ENCODE results near the gene NCAN. TPM values are rescaled to one million over a fixed set of nuclear protein-coding genes. Genes with fewer than 3 reads are reported as not detected.

The NCAN gene
- polyA plus RNA-seq, 3 donors = 0.01 to 0.07 (median 0.03) TPM

DNA sequence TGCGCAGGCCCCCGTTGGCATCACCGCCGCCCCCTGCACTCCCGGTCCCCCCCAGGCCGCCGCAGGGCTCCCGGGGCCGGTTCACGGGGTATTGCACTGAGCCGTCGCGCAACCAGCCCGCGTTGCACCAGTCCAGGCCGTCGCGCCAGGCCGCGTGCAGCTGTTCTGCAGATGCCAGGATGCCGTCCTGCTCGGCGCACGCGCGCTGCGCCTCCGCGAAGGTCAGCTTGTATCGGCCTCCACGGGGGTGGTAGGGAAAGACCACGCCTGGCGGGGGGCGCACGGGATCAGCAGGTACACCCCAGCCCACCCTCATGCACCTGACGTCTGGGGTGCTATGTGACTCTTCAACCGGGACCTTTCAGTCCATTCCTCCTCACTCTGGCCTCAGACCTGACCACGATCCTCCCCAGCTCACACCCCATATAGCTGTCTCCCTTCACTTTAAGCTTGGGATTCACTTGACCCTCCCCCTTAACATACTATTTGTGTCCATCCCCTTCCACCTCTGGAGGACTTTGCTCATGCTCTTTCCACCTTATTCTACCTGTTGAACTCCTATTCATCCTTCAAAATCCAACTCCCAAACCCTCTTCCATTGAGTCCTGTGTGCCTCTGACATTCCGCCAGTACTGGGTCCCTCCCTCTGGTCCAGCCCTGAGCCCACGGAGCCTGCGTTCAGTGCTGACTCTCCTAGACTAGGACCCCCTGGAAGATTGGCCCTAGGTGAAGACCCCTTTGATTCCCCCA lies 47.0 kb downstream of the NCAN start:
- no peak for DNase-seq (ENCODE audit: low read depth in 3 of 3, low spot score in 2 of 3)

GRCh38 chr19:19259741-19260140 lies 48.0 kb downstream of the NCAN start:
- no peak for DNase-seq (ENCODE audit: low read depth in 3 of 3, low spot score in 2 of 3)

GRCh38 chr19:19260417-19261214 lies 48.9 kb downstream of the NCAN start:
- no peak for DNase-seq (ENCODE audit: low read depth in 3 of 3, low spot score in 2 of 3)

DNA sequence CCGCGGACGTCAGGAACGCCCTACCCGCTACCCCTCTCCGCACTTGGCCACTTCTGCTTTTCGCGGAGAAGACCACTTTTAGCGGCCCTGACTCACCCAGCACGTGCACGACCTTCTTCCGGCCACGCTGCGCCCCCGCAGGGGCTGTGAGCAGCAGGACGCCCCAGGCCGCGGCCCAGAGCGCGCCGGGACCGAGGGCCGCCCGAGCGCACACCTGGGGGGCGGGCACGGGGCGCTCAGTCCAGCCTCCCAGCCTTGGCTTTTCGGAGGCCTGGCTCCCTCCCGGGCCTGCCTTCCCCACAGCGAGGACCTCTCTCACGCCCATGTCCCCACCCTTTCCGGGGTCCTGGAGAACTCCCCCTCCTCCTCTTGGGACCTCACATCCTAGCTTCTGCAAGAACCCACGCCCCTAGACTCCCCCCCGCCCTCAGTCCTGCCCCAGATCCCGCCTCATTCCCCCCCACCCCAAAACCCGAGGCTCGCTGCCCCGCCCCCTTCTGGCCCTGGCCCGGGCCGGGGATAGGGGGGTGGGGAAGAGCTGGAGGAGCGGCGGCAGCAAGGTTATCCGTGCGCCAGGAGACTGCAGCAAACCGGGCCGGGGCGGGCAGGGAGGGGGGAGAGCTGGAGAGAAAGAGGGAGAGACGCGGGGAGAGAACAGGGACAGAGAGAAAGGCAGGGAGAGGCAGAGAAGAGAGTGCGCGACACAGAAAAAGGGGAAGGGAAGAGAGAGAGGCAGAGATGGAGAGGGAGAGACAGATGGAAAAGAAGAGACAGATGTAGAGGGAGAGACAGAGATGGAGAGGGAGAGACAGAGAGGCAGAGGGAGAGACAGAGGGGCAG lies 49.8 kb downstream of the NCAN start:
- DNase-seq (ENCODE audit: low read depth in 3 of 3, low spot score in 2 of 3) = no peak

- no peak for DNase-seq (ENCODE audit: low read depth in 3 of 3, low spot score in 2 of 3)
Measured at GRCh38 chr19:19262190-19263057, 50.7 kb downstream of the NCAN start.

GRCh38 chr19:19263886-19264487 lies 52.2 kb downstream of the NCAN start:
- no peak for DNase-seq (ENCODE audit: low read depth in 3 of 3, low spot score in 2 of 3)

DNA sequence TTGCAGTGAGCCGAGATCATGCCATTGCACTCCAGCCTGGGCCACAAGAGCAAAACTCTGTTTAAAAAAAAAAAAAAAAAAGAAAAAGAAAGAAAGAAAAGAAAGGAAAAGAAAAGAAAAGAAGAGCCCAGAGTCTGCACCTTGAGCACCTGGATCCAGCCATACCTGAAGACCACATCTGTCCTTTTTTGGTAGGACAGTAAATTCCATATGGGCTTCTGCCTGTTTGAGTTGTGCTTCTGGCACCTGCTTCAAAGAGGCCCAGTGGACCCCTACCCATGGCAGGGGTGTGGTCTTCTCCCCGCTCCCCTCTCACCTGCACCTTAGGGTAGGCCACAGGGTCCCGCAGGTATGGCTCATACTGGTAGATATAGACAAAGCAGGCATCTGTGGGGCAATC lies 55.5 kb downstream of the NCAN start:
- DNase-seq (ENCODE audit: low read depth in 3 of 3, low spot score in 2 of 3) = no peak

DNA sequence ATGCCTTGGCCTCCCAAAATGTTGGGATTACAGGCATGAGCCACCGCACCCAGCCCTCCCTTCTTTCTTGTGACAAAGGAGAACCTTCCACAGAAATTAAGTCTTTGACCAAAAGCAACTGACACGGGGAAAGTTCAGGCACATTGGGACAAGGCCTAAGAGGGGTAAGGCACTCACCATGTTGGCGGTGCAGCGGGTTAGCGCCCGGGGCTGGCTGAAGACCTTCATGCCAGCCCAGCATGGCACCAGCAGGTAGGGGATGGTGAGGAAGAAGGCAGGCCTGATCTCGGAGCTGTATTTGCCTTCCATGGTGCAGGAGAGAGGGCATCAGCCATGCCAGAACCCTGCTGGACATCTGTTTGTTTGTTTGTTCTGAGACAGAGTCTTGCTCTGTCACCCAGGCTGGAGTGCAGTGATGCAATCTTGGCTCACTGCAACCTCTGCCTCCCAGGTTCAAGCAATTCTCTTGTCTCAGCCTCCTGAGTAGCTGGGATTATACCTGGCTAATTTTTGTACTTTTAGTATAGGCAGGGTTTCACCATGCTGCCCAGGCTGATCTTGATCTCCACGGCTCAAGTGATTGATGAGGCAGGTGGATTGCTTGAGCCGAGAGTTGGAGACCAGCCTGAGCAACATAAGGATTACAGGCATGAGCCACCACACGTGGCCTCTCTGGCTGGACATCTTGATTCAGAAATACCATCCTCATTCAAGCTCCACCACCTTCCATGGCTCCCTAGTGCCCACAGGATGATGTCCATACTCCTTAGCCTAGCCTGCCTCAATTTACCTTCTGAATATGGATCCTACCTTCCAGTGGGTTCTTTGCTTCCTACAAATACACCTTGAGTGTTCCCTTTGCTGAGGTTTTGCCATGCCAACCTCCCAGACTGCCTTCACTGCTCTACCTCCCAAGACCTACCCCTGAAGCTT lies 57.0 kb downstream of the NCAN start:
- no peak for DNase-seq (ENCODE audit: low read depth in 3 of 3, low spot score in 2 of 3)

DNA sequence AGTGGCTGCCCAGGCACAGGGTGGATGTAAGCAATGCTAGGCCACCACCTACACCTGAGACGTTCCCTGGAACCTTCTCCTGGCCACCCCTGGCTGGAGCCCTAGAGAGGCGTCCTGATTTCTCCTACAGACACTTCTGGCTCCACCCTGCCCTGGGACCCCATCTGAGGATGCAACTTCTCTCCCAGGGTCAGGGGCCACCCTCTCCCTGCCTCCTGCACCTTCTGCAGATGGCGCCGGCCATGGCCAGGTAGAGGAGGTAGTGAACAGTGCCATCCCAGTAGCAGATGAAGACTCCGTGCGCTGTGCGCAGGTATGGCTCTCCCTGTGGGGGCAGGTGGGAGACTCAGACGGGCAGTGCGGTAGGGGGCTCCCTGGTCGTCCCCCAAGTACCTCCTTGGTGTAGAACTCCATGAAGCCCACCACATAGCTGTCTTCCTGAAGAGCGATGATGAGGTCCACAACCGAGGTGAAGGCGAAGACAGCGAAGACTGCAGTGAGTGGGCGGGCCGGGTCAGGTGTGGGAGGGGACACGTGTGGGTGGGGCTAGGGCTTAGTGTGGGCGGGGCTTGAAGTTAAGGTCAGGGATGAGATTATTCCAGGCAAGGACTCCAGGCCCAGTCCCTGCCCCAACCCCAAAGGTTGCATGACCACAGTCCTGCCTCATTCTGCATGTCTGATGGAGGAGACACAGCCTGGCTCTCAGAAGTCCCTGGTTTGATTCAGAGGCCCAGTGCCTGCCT lies 58.4 kb downstream of the NCAN start:
- no peak for DNase-seq (ENCODE audit: low read depth in 3 of 3, low spot score in 2 of 3)

GRCh38 chr19:19270749-19271571 lies 59.2 kb downstream of the NCAN start:
- no peak for DNase-seq (ENCODE audit: low read depth in 3 of 3, low spot score in 2 of 3)

DNA sequence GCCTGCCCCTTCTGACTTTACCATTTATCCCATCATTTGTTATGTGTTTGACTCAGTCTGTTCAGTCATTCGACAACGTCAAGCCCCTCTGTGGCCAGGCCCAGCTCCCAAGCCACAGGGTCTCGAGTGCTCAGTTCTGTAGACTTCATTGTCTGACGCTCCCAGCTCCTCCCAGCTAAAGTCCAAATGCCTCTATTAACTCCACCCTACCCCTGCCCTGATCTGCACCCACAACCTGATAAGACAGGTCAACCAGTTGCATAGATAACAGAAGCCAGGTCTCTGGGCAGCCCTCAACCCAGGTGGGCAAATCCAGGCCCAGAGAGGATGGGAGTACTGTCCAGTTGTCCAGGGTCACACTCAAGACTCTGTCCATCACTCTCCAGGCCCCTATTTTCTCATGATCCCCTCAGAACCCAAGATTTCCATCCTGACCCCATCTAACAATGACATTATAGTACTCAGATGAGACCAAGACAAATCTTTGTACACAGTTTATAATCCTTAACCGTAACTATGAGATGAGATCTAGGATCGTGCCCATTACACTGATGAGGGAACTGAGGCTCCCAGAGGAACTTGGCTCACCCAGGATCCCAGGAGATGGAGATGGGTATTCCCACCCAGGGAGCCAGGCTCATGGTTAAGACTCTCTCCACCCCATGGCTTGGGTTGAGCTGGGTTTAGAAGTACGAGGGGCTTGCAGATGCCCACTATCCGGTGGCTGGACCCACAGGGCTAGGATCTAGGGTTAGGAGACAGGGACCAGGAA lies 60.3 kb downstream of the NCAN start:
- DNase-seq (ENCODE audit: low read depth in 3 of 3, low spot score in 2 of 3) = no peak

DNA sequence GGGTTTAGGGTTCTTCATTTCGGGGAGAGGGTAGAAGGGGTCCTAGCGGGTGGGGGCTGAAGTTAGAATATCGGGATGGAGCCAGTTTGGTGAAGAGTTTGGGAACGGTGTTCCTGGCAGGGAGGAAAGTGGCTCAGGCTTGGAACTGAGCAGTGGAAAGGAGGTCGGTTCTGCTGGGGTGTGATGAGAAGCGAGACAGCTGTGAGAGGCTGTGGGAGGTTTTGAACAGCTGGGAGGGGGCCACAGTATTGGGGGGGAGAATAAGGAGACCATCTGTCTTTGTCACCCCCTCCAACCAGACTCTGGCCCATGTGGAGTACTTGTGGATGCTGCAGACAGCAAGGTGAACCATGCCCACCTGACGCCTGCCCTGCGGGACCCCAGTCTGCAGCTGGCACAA lies 62.4 kb downstream of the NCAN start:
- DNase-seq (ENCODE audit: low read depth in 3 of 3, low spot score in 2 of 3) = no peak

GRCh38 chr19:19274716-19275565 lies 63.2 kb downstream of the NCAN start:
- DNase-seq (ENCODE audit: low read depth in 3 of 3, low spot score in 2 of 3) = no peak

DNA sequence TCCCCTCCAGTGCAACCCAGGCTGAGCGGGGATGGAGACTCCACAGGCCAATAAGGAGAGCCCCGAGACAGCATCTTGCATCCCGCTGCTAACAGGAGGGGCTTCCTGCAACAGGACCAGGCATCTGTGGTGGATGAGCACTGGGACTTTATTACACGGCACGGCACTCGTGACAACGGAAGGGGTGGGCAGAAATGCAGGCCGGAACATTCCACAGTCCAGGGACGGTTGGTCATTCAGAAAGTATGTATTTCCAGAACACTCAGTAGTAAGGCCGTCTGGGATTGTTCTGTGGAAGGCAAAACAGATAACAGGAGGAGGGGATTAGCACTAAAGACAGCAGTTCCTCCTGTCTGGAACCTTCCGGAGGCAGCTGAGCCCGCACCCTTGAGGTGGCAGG lies 64.6 kb downstream of the NCAN start:
- DNase-seq (ENCODE audit: low read depth in 3 of 3, low spot score in 2 of 3) = no peak

DNA sequence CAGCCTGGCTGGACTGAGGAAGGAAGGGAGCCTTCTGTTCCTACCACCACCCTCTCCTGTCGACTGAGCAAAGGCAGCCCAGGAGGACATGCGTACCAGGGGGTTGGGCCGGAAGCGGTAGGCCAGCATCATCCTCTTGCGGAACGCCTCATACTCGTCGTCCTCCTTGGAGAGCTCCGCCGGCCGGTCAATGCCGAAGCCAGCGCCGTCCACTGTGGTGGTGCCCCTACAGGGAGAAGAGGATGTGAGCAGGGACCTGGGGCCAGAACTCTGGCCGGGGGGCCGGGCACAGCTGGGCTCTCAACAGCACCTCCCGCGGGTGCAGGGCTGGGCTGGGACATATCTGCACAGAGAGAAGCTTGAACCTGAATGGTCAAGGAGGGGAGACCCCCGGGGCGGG lies 65.1 kb downstream of the NCAN start:
- DNase-seq (ENCODE audit: low read depth in 3 of 3, low spot score in 2 of 3) = no peak

DNA sequence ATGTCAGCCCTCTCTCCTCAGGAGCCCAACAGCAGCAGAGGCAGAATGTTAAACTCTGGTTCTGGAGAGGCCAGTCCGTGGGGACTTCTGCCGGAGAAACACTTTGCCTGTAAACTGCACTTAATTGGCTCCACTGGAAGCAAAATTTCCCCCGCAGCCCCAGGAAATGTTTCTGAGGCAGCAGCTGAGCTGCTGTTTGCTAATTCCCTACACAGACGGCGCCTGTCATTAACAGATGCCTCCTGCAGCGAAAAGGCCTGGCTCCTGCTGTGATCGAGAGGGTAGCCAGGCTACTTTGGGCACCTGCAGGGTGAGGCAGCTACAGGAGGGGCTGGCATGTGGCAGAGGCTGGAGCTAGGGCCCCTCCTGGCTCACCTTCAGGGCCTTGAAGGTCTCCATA lies 66.6 kb downstream of the NCAN start:
- DNase-seq (ENCODE audit: low read depth in 3 of 3, low spot score in 2 of 3) = no peak

All from right renal cortex interstitium (tissue), 3 donors.